GM21619 (cell line): Measurements from ENCODE around the gene MYH6.
A peak's percentile ranks its signal among the peaks of the same experiment; 100 is the strongest.
"Not testable (repeated sequence)": the region's sequence is repeated elsewhere in the genome, so short reads cannot be mapped to it uniquely, and the experiment has no call there.

ENCODE experiments used
- ATAC-seq: cut with Tn5 transposase; IDR thresholded peaks from one replicate; pipeline ENCODE4 v1.9.1; 2021; ENCODE audit not compliant: unreplicated experiment

The MYH6 gene

GRCh38 chr14:23415821-23416778 is 8.0 kb upstream of the MYH6 start:
- no peak for ATAC-seq

GRCh38 chr14:23414906-23415820 is 7.1 kb upstream of the MYH6 start:
- no peak for ATAC-seq

GRCh38 chr14:23414254-23414653 is 6.2 kb upstream of the MYH6 start:
- ATAC-seq = no peak

GRCh38 chr14:23413681-23414080 is 5.6 kb upstream of the MYH6 start:
- no peak for ATAC-seq

- ATAC-seq = no peak
Observed at GRCh38 chr14:23411563-23412525, 3.8 kb upstream of the MYH6 start.

GRCh38 chr14:23409966-23410635 is 2.0 kb upstream of the MYH6 start:
- ATAC-seq = no peak

GRCh38 chr14:23409475-23409874 is 1.4 kb upstream of the MYH6 start:
- ATAC-seq = no peak

GRCh38 chr14:23408307-23408630 is 196 bp upstream of the MYH6 start:
- ATAC-seq = no peak

GRCh38 chr14:23406725-23407355 is 1.2 kb downstream of the MYH6 start:
- ATAC-seq = no peak

- ATAC-seq = peak; percentile 50
Observed at GRCh38 chr14:23406244-23406643, 1.8 kb downstream of the MYH6 start.

GRCh38 chr14:23405516-23406025 is 2.5 kb downstream of the MYH6 start:
- no peak for ATAC-seq

GRCh38 chr14:23405096-23405495 is 3.0 kb downstream of the MYH6 start:
- no peak for ATAC-seq

GRCh38 chr14:23404331-23404900 is 3.7 kb downstream of the MYH6 start:
- no peak for ATAC-seq

- no peak for ATAC-seq
Observed at GRCh38 chr14:23403908-23404307, 4.2 kb downstream of the MYH6 start.

GRCh38 chr14:23403139-23403438 is 5.0 kb downstream of the MYH6 start:
- ATAC-seq = no peak

GRCh38 chr14:23402296-23403138 is 5.6 kb downstream of the MYH6 start:
- no peak for ATAC-seq

GRCh38 chr14:23401291-23401690 is 6.8 kb downstream of the MYH6 start:
- ATAC-seq = no peak

GRCh38 chr14:23400496-23401149 is 7.5 kb downstream of the MYH6 start:
- not testable (repeated sequence) for ATAC-seq
